Adrenal gland (tissue), 5 donors: ENCODE data around the gene MAN1A1.

Experiments
- CTCF ChIP-seq, 6 experiments: fragments of 450-650 bp in 4 of 6; fragments of 200-600 bp in 2 of 6; sonication (generic) in 1 of 6; IDR thresholded peaks; 1 replicate in 5 of 6; 2 replicates in 1 of 6; pipeline versions ENCODE4 v1.5.1 to v1.8.0; 2016 to 2021; ENCODE audit warnings: antibody characterized with exemption in 6 of 6, mild to moderate bottlenecking in 2 of 6, moderate library complexity in 1 of 6
- POLR2A ChIP-seq, 2 donors: fragments of 450-650 bp; IDR thresholded peaks; one replicate each; pipeline ENCODE4 v1.6.1; 2017; ENCODE audit warnings: antibody characterized with exemption in 2 of 2, mild to moderate bottlenecking in 2 of 2, moderate library complexity in 1 of 2
- donor health status: DM: no; HTN: no; CAD: no.

- TF ChIP-seq CTCF (IDR thresholded peaks at IDR 0.05) (no peak), POLR2A (IDR thresholded peaks at IDR 0.05) (no peak)
These were observed 70.9 kb downstream of the MAN1A1 start for GRCh38 chr6:119278625-119279024.
